ENCODE measurements around the gene ZNF782. TPM values are rescaled to one million over a fixed set of nuclear protein-coding genes. Genes with fewer than 3 reads are reported as not detected.
A peak's percentile ranks its signal among the peaks of the same experiment; 100 is the strongest.

ZNF782 gene
- total RNA-seq, 2 donors from 2014 or later, result 7.3 to 9.1 TPM

GRCh38 chr9:96859461-96860198 lies 5.3 kb upstream of the ZNF782 start:
- WGBS, 2 experiments (ENCODE audit: insufficient coverage in 1 of 2, insufficient read length in 1 of 2), result 81% methylated on average over 8 of the region's 8 CpGs
- H3K9me3 Mint-ChIP-seq, result peaks cover 6% of the 10 kb centered on the region
- H3K4me1 Mint-ChIP-seq, result peaks cover 56% of the 10 kb centered on the region
- H3K27me3 Mint-ChIP-seq (ENCODE audit: insufficient read depth), result no peaks in the 10 kb centered on the region
- Histone ChIP-seq H3K9ac (ENCODE audit: extremely low read depth, low read length, poor library complexity, severe bottlenecking) (no peak overlapping the region), H3K27me3 (ENCODE audit: control insufficient read depth, insufficient read depth, low read length, poor library complexity, severe bottlenecking) (no peaks in the 10 kb centered on the region), H3K4me3 (ENCODE audit: low read length) (no peak overlapping the region), H3K4me1 (ENCODE audit: control insufficient read depth, insufficient read depth, low read length) (peaks cover 30% of the 10 kb centered on the region), H3K9me3 (ENCODE audit: control insufficient read depth, low read length) (no peaks in the 10 kb centered on the region), H3K27ac (ENCODE audit: low read depth, low read length) (no peak overlapping the region), H3K36me3 (ENCODE audit: control insufficient read depth, insufficient read depth, low read length) (no peaks in the 10 kb centered on the region)
- H3K27ac Mint-ChIP-seq, result peak overlapping the region; percentile 83
- peak; percentile 70 for DNase-seq
- TF ChIP-seq, protein P1, sequence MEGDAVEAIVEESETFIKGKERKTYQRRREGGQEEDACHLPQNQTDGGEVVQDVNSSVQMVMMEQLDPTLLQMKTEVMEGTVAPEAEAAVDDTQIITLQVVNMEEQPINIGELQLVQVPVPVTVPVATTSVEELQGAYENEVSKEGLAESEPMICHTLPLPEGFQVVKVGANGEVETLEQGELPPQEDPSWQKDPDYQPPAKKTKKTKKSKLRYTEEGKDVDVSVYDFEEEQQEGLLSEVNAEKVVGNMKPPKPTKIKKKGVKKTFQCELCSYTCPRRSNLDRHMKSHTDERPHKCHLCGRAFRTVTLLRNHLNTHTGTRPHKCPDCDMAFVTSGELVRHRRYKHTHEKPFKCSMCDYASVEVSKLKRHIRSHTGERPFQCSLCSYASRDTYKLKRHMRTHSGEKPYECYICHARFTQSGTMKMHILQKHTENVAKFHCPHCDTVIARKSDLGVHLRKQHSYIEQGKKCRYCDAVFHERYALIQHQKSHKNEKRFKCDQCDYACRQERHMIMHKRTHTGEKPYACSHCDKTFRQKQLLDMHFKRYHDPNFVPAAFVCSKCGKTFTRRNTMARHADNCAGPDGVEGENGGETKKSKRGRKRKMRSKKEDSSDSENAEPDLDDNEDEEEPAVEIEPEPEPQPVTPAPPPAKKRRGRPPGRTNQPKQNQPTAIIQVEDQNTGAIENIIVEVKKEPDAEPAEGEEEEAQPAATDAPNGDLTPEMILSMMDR (conservative IDR thresholded peaks at IDR 0.05), result no peak
- H3K36me3 Mint-ChIP-seq (ENCODE audit: low read depth), result no peaks in the 10 kb centered on the region
- no peak overlapping the region for H3K4me3 Mint-ChIP-seq

DNA sequence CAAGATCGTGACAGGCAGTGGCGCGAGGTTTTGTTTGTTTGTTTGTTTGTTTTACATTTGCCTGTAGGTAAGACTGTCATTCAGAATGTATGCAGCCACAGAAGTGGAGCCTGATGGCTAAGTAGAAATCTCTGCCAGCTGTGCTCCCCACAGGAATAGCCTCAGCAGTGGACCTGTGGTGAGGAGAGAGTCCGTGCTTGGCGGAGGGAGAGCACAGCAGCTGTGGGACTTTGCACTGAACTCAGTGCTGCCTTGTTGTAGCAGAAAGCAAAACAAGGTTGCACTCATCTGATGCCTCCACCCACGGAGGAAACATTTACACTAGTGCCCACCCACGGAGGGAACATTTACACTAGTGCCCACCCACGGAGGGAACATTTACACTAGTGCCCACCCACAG lies 4.4 kb upstream of the ZNF782 start:
- no peak overlapping the region for H3K4me3 Mint-ChIP-seq
- 81 to 84% methylated on average over 6 to 8 of the region's 8 CpGs for WGBS, 2 experiments (ENCODE audit: insufficient coverage in 1 of 2, insufficient read length in 1 of 2)
- no peak for DNase-seq
- no peaks in the 10 kb centered on the region for H3K27me3 Mint-ChIP-seq (ENCODE audit: insufficient read depth)
- no peak overlapping the region for H3K27ac ChIP-seq (ENCODE audit: low read depth, low read length)
- no peak overlapping the region for H3K4me3 ChIP-seq (ENCODE audit: low read length)
- H3K9ac ChIP-seq (ENCODE audit: extremely low read depth, low read length, poor library complexity, severe bottlenecking), result no peak overlapping the region
- peaks cover 56% of the 10 kb centered on the region for H3K4me1 Mint-ChIP-seq
- TF ChIP-seq, protein P1 (conservative IDR thresholded peaks at IDR 0.05), result no peak
- no peaks in the 10 kb centered on the region for H3K9me3 ChIP-seq (ENCODE audit: control insufficient read depth, low read length)
- no peaks in the 10 kb centered on the region for H3K36me3 Mint-ChIP-seq (ENCODE audit: low read depth)
- H3K9me3 Mint-ChIP-seq, result peaks cover 5% of the 10 kb centered on the region
- no peaks in the 10 kb centered on the region for H3K27me3 ChIP-seq (ENCODE audit: control insufficient read depth, insufficient read depth, low read length, poor library complexity, severe bottlenecking)
- peaks cover 30% of the 10 kb centered on the region for H3K4me1 ChIP-seq (ENCODE audit: control insufficient read depth, insufficient read depth, low read length)
- no peaks in the 10 kb centered on the region for H3K36me3 ChIP-seq (ENCODE audit: control insufficient read depth, insufficient read depth, low read length)
- peak overlapping the region; percentile 26 for H3K27ac Mint-ChIP-seq

DNA sequence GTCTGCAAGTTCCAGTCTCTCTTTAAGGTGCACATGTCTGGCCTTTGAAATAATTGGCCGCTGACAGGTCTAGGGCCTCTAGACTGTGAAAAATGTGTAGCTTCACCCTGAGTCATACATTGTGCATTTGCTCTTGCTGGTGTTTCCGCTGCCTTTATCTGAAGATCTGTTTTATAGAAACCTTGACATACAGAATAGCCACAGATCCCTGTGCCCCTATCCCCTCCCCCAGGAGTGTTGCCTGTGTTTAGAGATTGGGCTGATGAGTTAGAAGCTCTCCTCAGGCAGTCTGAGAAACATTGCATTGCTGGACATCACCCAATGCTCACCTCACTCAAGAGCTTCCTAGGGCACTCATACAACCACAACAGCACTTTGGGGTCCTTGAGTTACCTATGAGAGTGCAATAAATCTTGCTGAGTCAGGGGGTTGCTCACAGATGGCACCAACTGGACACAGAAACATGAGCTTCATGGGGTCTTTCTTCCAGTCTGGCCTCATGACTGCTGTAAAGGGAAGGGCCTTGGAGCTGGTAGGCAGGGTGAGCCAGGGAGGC lies 3.8 kb upstream of the ZNF782 start:
- Mint-ChIP-seq H3K4me3 (no peak overlapping the region), H3K27me3 (ENCODE audit: insufficient read depth) (no peaks in the 10 kb centered on the region), H3K4me1 (peaks cover 62% of the 10 kb centered on the region), H3K36me3 (ENCODE audit: low read depth) (no peaks in the 10 kb centered on the region), H3K27ac (peak overlapping the region; percentile 26), H3K9me3 (no peaks in the 10 kb centered on the region)
- H3K4me3 ChIP-seq (ENCODE audit: low read length), result no peak overlapping the region
- no peaks in the 10 kb centered on the region for H3K36me3 ChIP-seq (ENCODE audit: control insufficient read depth, insufficient read depth, low read length)
- H3K4me1 ChIP-seq (ENCODE audit: control insufficient read depth, insufficient read depth, low read length), result peaks cover 30% of the 10 kb centered on the region
- no peak for DNase-seq
- H3K27me3 ChIP-seq (ENCODE audit: control insufficient read depth, insufficient read depth, low read length, poor library complexity, severe bottlenecking), result no peaks in the 10 kb centered on the region
- H3K9me3 ChIP-seq (ENCODE audit: control insufficient read depth, low read length), result no peaks in the 10 kb centered on the region
- no peak overlapping the region for H3K9ac ChIP-seq (ENCODE audit: extremely low read depth, low read length, poor library complexity, severe bottlenecking)
- TF ChIP-seq, protein P1 (conservative IDR thresholded peaks at IDR 0.05), result no peak
- H3K27ac ChIP-seq (ENCODE audit: low read depth, low read length), result no peak overlapping the region
- WGBS, 2 experiments (ENCODE audit: insufficient coverage in 1 of 2, insufficient read length in 1 of 2), result 89 to 100% methylated on average over 2 of the region's 2 CpGs
